Measurements from ENCODE around the gene CHST4.
"Not testable (repeated sequence)": the region's sequence is repeated elsewhere in the genome, so short reads cannot be mapped to it uniquely, and the experiment has no call there.

The CHST4 gene
- 0 to 0.08 (median 0) reads per million in 18 experiments for total RNA-seq

DNA sequence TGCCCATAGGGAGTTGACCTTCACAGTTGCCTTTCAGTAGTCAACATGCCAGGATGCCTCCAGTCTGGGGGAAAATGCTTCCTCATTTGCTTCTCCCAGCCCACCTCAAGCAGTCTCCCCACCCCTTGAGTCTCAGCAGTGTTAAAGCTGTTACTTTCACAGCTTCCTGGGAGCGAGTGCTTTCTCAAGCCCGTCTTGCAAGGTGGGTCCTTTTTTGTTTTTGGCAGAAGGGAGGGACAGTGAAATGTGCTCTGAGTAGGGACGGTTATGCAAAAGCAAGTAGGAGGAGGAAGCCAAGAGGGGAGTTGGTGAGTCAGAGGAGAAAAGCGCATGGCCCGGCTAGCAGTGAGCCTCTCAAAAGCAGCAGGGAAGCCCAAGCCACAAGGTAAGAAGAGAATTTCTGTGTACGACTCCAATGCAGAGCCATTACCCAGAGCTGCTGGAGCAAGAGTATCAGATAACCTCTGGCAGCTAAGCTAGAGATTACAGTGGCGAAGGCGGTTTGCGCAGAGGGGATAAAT is at the start of gene CHST4:
CHST4 (plus strand) TSS at position 316 of the 521 bp plus-strand sequence. CDS start 10,252 bp downstream, outside the sequence.
- peak; percentile 17 to 55 for DNase-seq

DNA sequence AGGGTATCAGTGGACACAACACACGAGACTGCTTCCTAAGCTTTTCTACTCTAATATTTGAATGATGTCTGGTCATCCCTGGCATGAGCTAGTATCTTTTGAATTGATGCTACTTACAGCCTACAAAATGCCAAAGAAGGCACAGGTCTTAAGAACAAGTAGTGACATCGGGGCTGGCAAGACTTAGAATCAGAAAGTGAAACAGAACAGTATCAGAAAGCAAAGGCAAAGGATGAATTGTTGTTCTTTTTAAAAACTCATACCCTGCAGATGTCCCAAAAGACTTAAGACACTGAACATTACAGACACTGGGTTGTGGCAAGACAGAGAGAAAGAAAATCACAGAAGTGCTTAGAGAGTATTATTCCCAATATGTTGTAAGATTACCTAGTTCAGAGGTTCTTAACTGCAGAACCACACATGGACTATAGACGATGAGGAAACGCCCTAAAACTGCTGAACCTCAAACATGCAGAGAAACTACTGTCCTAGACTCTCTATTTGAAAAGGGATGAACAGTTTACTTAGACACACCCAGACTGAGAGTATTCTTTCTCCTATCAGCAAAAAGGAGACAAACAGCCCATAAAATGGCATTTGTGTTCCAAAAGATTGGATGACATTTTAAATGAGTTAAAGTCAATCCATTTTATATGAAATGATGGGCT is 49.6 kb upstream of the CHST4 start:
- DNase-seq = no peak

DNA sequence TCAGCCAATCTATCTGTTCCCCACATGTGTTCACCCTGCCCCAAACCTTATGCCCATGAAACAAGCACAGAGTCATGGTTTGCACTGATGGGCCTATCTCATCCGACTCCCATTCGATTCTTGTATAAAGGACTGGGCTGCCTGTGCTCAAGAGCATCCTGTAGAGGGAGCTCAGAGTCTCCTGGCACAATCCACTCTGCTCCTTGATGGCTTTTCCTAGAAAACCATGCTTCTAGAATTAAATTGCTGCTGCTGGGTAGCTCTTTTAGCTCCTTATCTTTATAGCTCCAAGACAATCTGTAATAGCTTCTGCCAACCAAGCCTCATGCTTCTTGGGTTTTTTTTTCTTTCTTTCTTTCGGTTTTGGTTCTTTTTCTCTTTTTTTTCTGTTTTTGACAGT is 46.8 kb upstream of the CHST4 start:
- peak in 1 of 2 donors; percentile 32 for DNase-seq

DNA sequence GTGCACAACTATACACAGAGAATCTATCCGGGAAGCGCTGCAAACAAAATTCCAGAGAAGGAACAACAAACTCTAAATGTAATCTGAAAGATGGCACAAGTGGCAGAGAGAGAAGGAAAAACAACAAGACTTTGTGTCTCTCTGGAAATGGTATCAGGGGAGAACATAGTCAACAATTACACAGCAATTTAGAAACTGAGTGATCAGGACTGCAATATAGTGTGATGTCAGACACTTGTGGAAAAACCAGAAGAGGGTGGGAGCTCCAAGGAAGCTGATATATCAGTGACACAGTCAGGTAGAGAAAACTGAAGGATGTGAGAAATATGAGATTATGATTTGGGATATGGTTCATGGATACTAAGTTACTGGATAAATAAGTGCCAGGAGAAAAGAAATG is 45.3 kb upstream of the CHST4 start:
- no peak for DNase-seq

DNA sequence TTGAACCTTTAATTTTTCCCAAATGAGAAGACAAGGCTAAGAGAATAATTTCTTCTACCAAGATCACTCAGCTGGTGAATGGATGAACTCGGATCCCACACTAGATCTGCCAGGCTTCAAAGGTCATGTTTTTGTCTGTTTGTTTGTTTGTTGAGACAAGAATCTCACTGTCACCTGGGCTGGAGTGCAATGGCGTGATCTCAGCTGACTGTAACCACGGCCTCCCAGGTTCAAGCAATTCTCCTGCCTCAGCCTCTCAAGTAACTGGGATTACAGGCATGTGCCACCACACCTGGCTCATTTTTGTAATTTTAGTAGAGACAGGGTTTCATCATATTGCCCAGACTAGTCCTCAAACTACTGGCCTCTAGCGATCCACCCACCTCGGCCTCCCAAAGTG is 43.7 kb upstream of the CHST4 start:
- no peak for DNase-seq

DNA sequence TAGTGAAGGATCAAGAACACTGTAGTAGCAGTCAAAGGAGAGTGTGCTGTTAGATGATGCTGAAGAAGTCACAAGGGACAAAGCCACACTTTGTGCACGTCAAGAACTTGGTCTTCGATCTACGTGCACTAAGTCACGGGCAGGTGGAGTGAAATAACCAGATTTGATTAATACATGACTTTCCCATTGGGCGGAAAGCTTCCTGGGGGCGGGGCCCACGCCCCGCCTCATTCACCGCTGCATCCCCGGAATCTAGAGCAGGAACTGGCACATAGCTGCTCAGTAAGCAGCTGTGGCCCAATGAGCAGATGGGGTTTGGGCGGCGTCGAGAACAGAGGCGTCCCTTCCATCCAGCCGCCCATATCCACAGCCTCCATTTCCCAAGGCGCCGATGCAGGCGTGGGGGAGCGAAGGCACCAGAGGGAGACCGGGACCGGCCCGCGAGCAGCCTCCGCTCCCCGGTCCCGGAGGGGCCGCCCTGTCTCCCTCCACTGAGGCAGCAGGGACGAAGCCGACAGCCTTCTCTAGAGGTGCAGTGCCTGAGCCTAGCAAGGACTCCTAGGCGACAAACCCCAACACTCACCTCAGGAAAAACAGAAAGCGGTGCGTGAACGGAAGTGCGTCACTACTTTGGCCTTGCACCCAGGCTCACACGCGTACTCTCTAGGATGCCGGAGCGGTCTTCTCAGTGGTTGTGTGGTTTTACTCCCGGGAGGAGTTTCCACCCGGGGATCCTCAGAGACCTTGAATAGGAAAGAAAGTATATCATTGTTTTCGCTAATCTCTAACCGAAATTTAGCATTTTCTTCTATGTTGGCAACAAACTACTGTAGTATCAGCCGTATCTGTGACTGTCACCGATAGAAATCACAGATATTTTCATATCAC is 42.0 kb upstream of the CHST4 start:
- peak; percentile 83 to 89 for DNase-seq

DNA sequence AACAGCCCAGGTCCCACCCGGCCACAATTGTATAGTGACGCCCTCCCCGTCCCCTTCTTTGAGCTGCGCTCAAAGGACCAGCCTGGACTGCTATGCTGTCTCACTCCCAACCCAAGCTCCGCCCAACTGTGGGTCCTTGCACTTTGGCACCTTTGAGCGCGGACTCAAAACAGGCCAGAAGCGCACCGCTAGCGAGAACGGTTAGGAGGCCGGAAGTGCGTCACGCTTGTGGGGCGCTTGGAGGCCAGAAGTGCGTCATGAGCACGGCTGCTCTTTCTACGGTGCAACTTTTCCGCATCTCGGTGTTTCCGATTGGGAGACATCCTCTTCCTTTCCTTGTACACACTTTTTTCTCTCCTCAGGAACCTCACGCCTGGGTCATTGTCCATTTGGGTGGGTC is 37.1 kb upstream of the CHST4 start, which contains the start of gene ZNF19:
ZNF19 (minus strand) TSS at position 203 of the 400 bp plus-strand sequence. CDS start 7,210 bp downstream, outside the sequence.
- DNase-seq = no peak

DNA sequence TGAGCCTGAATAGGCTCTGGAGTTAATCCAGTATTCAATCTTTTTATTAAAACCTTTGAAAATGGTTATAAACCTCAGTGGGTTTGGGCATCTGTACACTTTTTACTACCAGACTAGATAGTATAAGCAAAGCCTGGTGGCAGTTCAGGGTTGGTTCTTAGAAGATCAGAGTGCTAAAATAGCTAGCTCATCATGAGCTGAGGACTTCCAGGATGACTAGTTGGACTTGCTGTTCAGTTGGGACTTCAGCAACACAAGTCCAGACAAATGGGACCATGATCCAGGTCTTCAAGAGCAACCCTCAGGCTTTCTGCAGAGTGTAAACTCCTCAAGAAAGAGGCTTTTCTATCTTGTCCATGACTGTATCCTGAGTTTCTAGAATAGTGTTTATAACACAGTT is 35.9 kb upstream of the CHST4 start:
- DNase-seq = no peak

DNA sequence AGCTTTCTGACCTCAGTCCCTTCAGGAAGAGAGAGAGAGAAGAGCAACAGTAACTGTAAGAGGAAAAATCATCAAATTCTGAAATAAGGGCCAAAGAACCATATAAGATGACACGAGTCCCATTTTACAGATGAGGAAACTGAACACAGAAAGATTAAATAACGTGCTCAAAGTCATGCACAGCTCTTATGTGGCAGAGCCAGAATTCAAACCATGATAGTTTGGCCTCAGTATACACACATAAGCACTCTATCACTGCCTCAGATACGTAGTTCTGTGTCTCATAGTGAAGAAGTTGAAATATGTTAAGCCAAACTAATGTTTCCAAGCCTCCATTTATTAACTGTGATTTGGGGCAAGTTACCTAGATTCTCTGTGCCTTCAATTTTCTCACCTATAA is 35.2 kb upstream of the CHST4 start:
- DNase-seq = no peak

DNA sequence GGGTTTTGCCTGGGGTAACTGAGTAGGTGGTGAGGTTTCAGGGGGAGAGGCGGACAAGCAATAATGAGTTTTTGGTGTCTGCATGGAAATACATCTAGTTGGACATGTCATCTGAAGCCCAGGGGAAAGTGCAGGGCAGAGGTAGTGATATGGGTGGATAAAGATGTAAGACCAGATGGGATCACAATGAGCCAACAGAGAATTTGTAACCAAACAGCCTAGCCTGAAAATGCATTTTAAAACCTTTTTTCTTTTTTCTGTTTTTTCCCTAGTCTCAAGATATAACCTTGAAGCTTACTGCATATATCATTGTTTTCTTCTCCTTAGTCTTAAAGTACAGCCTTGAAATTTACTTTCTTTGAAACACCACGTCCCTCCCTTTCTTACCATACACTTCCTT is 33.4 kb upstream of the CHST4 start:
- DNase-seq = no peak

DNA sequence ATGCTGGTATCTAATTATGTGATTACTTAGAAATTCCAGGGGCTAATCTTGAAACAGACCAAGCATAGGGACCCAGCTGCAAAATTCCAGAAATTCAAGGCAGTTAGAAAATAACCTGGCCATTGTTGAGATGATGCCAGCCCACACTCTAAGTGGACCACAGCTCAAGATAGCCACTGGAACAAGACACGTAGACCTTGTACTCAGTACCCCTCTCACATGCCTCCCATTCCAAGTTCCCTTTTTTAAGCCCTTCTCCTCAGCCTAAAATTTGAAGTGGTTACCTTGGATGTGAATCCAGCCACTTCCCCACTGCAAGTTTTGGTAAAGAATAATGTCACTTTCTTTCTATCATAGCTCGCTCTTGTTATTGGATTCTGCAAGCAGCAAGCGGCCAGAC is 33.0 kb upstream of the CHST4 start:
- DNase-seq = no peak

DNA sequence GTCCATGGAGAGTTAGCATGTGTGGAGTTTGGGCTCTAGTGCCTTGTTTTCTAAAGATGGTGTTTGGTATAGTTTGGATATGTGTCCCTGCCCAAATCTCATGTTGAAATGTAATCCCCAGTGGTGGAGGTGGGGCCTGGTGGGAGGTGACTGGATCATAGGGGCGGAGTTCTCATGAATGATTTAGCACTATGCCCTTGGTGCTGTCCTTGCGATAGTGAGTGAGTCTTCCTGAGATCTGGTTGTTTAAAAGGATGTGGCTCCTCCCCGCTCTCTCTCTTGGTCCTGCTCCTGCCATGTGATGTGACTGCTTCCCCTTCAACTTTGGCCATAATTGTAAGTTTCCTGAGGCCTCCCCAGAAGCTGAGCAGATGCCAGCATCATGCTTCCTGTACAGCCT is 28.2 kb upstream of the CHST4 start:
- no peak for DNase-seq

DNA sequence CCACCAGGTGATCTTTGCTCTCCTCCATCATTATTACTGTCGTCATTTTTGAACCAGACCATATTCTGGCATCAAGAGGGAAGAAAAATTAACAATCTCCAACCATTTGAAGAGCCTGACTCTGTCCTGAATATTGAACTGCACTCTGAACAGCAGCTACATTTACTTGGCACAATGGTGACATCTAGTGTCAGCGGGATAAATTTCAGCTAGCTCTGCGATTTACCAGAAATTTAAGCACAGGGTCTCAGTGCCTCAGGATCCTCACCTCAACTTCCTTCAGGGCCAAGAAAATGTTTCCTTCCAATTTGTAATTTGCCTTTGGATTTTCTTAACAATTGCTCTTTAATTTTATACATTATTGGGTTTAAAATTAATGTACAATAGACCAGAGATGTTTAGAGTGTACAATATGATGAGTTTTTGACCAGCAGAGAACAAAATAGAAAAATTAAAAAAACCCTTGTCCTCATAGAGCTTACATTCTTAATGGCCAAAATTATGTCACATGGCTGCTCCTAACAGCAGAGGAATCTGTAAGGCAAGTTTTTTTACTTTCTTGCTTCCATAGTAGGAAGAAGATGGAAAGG is 26.4 kb upstream of the CHST4 start:
- peak; percentile 56 to 61 for DNase-seq

DNA sequence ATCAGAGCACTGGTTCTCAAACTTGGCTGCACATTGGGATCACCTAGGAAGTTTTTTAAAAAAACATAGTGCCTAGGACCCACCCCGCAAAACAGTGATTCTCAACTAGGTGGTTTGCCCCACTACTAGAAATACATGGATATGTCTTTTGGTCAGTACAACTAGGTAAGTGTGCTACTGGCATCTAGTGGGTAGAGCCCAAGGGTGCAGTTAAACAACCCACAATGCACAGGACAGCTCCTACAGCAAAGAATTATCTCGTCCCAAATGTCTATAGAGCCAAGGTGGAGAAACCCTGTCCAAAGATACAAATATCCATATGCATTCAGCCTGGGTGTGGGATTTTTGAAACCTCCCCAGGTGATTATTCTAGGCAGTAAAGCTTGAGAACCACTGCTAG is 25.3 kb upstream of the CHST4 start:
- DNase-seq = no peak

DNA sequence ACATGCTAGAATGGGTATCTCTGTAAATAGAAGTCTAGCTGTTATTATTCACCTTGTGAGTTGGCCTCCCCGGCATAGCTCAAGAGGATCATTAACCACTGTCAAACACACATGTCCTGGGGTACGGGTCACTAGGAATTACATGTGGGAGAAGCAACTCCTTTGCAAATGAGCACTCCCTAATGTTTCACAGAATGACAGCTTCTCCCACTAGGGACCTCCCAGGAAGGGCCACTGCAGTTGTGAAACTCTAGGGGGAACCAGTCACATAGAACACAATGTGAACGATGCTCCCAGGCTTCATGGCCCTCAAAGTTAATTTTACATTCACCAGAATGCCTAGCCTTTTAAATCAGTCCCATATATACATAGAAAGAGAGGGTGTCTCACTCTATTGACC is 24.7 kb upstream of the CHST4 start:
- DNase-seq = no peak

DNA sequence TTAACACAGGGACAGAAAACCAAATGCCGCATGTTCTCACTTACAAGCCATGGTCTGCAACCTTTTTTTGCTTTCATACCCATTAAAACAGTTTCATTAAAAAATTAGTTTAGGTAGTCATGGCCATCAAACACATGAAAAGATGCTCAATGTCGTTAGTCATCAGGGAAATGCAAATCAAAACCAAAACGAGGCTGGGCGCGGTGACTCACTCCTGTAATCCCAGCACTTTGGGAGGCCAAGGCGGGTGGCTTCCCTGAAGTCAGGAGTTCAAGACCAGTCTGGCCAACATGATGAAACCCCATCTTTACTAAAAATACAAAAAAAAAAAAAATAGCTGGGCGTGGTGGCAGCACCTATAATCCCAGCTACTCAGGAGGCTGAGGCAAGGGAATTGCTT is 22.2 kb upstream of the CHST4 start:
- not testable (repeated sequence) for DNase-seq

DNA sequence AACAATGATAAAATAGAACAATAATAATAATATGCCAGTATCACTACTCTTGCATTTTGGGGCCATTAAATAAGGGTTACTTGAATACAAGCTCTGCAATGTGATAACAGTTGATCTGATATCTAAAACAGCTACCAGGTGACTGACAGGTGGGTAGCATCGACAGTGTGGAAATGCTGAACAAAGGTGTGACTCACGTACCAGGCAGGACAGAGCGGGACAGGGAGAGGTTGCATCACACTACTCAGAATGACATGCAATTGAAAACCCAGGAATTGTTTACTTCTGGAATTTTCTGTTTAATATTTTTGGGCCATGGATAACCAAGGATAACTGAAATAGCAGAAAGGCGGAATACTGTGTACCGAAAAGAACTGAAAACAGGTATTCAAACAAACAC is 21.3 kb upstream of the CHST4 start:
- no peak for DNase-seq

DNA sequence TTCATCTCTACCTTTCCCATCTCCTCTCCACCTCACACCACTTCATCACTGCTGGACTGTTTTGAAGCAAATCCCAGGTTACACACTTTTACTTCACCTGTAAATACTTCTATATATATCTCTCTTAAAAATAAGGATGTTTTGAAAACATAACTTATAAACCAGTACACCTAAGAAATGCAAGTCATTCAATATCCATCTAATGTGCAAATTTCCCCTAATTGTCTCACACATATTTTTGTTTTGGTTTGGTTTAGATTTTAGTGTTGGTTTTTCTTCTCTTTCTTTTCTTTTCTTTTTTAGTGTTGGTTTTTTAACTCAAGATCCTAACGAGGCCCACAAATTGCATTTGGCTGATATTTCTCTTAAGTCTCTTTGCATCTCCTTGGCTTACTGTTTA is 19.2 kb upstream of the CHST4 start:
- no peak for DNase-seq

DNA sequence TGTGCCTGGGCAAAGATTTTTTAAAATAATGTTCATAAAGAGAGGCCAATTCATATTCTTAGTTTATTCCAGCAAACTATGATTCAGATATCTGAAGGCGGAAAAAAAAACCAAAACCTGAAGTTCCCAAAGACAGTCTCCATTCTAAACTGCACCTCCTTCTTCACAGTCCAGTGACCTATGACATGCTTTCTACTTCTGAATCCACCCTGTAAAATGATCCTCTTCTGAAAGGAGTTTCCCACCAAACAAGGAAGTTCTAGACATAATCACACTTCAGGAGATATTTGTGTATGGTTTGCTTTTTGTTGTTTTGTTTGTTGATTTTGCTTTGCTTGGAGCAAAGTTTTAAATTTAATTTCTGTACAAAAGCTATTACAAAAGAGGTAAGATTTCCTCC is 12.9 kb upstream of the CHST4 start:
- DNase-seq = no peak

DNA sequence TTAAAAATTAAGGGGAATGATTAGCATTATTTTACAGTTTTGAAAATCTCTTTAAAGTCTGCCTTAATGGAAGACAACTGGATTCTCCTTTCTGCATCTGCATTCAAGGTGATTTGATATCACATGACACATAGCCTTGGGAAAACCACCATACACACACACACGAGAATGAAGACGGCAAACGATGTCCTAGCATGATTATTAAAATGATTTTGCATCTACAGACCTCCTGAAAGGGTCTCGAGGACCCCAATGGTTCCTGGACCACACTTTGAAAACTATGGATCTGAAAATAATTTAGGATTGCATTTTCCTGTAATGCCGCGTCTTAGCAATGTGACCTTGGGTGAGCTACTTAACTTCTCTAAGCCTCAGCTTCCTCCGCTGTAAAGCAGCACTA is 11.8 kb upstream of the CHST4 start:
- no peak for DNase-seq

DNA sequence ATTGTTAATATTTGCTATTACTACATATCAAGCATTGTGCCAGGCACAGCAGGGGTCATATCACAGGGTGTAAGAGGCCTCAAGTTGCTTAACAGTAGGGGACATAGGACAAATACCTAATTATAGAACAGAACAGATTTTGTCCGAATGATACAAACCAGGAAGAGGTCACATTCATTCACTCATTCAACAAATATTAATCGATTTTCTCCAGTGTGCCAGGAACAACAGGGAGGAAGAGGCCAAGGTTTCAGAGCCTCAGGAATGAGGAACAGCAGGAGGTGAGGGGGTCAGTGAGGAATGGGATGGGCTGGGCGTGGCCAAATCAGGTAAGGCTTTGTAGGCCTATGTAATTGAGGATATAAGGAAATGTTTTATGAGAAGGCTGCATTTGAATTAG is 11.2 kb upstream of the CHST4 start:
- no peak for DNase-seq

DNA sequence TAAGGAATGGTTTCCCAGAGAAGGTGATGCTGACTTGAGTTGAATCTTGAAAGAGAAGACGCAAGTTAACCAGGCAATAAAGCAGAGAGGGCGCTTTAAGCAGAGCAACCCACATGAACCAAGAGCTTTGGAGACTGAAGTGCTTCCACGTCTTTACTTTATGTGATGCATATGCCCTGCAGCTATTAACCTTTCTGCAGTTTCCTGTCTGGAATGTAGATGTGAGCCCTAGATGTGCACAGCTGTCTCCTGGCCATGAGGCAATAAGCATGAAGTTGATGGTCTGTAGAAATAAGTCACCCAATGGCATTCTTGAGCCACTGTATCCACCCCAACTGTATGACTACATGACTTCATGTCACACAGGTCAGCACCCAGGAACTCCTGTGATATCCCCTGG is 5.7 kb upstream of the CHST4 start:
- DNase-seq = no peak

Data from inflammatory macrophage (primary cell).